ENCODE data around the gene MAP1LC3A.

GRCh38 chr20:34549291-34549928 is 9.1 kb upstream of the MAP1LC3A start:
- TF ChIP-seq EZH2phosphoT487 (IDR thresholded peaks at IDR 0.05; ENCODE audit: insufficient read depth, low read depth) = no peak
- TF ChIP-seq EZH2 (IDR thresholded peaks at IDR 0.05; ENCODE audit: insufficient read depth, poor library complexity, severe bottlenecking) = no peak

Measured in GM23248 (cell line).